Smooth muscle cell (in vitro differentiated cells): Measurements from ENCODE around the gene ARMC2. TPM values are rescaled to one million over a fixed set of nuclear protein-coding genes. Genes with fewer than 3 reads are reported as not detected.
A peak's percentile ranks its signal among the peaks of the same experiment; 100 is the strongest.

ENCODE experiments used
- DNase-seq: peaks from one replicate; lab custom pipeline; 2025; ENCODE audit not compliant: unreplicated experiment; lab: John Stamatoyannopoulos, UW
- H2AFZ ChIP-seq: fragments of 200-600 bp; sonication (generic); 2 replicates; pipeline ENCODE4 v1.6.0; 2016; ENCODE audit warnings: antibody characterized with exemption, low read depth, mild to moderate bottlenecking
- H3F3A ChIP-seq: fragments of 200-600 bp; sonication (generic); 2 replicates; pipeline ENCODE4 v1.6.0; 2017; ENCODE audit warnings: antibody characterized with exemption, low read depth
- H3K27ac ChIP-seq: fragments of 200-600 bp; sonication (generic); 2 replicates; pipeline ENCODE4 v1.5.1; 2016; ENCODE audit warnings: low read depth, mild to moderate bottlenecking
- H3K27me3 ChIP-seq: fragments of 200-600 bp; sonication (generic); 2 replicates; pipeline ENCODE4 v1.6.1; 2016; ENCODE audit warnings: low read depth, mild to moderate bottlenecking
- H3K36me3 ChIP-seq: fragments of 200-600 bp; sonication (generic); 2 replicates; pipeline ENCODE4 v1.5.1; 2016; ENCODE audit warnings: low read depth
- H3K4me1 ChIP-seq: fragments of 200-600 bp; sonication (generic); 2 replicates; pipeline ENCODE4 v1.5.1; 2016; ENCODE audit warnings: low read depth
- H3K4me2 ChIP-seq: fragments of 200-600 bp; sonication (generic); 2 replicates; pipeline ENCODE4 v1.6.0; 2016; ENCODE audit warnings: mild to moderate bottlenecking
- H3K4me3 ChIP-seq: fragments of 200-600 bp; sonication (generic); 2 replicates; pipeline ENCODE4 v1.5.1; 2016; ENCODE audit warnings: mild to moderate bottlenecking
- H3K79me2 ChIP-seq: fragments of 200-600 bp; sonication (generic); 2 replicates; pipeline ENCODE4 v1.6.0; 2016; ENCODE audit warnings: low read depth, mild to moderate bottlenecking
- H3K9ac ChIP-seq: fragments of 200-600 bp; sonication (generic); 2 replicates; pipeline ENCODE4 v1.6.0; 2016; ENCODE audit warnings: low read depth
- H3K9me3 ChIP-seq: fragments of 200-600 bp; sonication (generic); replicated peaks from 2 replicates; pipeline ENCODE4 v1.5.1; 2016; ENCODE audit warnings: low read depth
- H4K20me1 ChIP-seq: fragments of 200-600 bp; sonication (generic); 2 replicates; pipeline ENCODE4 v1.6.0; 2016; ENCODE audit warnings: low read depth
- CTCF ChIP-seq: fragments of 200-600 bp; sonication (generic); IDR thresholded peaks from 2 replicates; pipeline ENCODE4 v1.5.1; 2017; ENCODE audit warnings: borderline replicate concordance, mild to moderate bottlenecking, antibody characterized with exemption; ENCODE audit not compliant: insufficient read depth, poor library complexity, severe bottlenecking
- WGBS: methylation state at CpG from one replicate; pipeline ENCODE4 v1.1.7; 2016; ENCODE audit warnings: low lambda C conversion rate; 5-methylcytosine and 5-hydroxymethylcytosine counted together
- polyA plus RNA-seq: library from polyadenylated mRNA; unstranded; fragments of >200 nt; fragmentation: Nextera tagmentation; extraction: Ambion mirVana; gene quantifications from 2 replicates; pipeline ENCODE4 v1.2.1, GENCODE V29; 2016
- total RNA-seq: library from RNA; depleted of rRNA; stranded (reverse); fragments of >200 nt; gene quantifications from 2 replicates; pipeline ENCODE4 v1.2.3, GENCODE V29; 2014

Gene ARMC2
- total and polyA plus RNA-seq, 2 experiments from 2014 or later, result 2.0 to 2.6 TPM

GRCh38 chr6:108872575-108872974 is 24.4 kb downstream of the ARMC2 start:
- no peak for TF ChIP-seq CTCF
- Histone ChIP-seq H3K9ac (no peak overlapping the region), H3K36me3 (no peaks in the 10 kb centered on the region), H3K4me1 (peaks cover 14% of the 10 kb centered on the region), H3K27ac (no peak overlapping the region), H4K20me1 (no peaks in the 10 kb centered on the region), H3K79me2 (no peaks in the 10 kb centered on the region), H2AFZ (no peak overlapping the region), H3K9me3 (no peaks in the 10 kb centered on the region), H3F3A (no peaks in the 10 kb centered on the region), H3K4me3 (no peak overlapping the region), H3K27me3 (no peaks in the 10 kb centered on the region), H3K4me2 (no peak overlapping the region)
- no peak for DNase-seq
- 92% methylated on average over 3 of the region's 3 CpGs for WGBS

GRCh38 chr6:108873251-108873650 is 25.0 kb downstream of the ARMC2 start:
- Histone ChIP-seq H3K4me3 (no peak overlapping the region), H3K9me3 (no peaks in the 10 kb centered on the region), H3K27me3 (no peaks in the 10 kb centered on the region), H3F3A (no peaks in the 10 kb centered on the region), H3K36me3 (no peaks in the 10 kb centered on the region), H2AFZ (no peak overlapping the region), H3K4me2 (no peak overlapping the region), H3K27ac (no peak overlapping the region), H4K20me1 (no peaks in the 10 kb centered on the region), H3K9ac (no peak overlapping the region), H3K79me2 (no peaks in the 10 kb centered on the region), H3K4me1 (peaks cover 16% of the 10 kb centered on the region)
- DNase-seq, result no peak
- 90% methylated on average over 7 of the region's 7 CpGs for WGBS
- no peak for TF ChIP-seq CTCF

- Histone ChIP-seq H3K36me3 (no peaks in the 10 kb centered on the region), H3K79me2 (no peaks in the 10 kb centered on the region), H3K9me3 (no peaks in the 10 kb centered on the region), H3F3A (no peaks in the 10 kb centered on the region), H3K4me2 (no peak overlapping the region), H3K9ac (no peak overlapping the region), H3K4me1 (peaks cover 16% of the 10 kb centered on the region), H3K27ac (no peak overlapping the region), H3K27me3 (no peaks in the 10 kb centered on the region), H2AFZ (no peak overlapping the region), H3K4me3 (no peak overlapping the region), H4K20me1 (no peaks in the 10 kb centered on the region)
- no peak for TF ChIP-seq CTCF
- no peak for DNase-seq
- WGBS, result 88% methylated on average over 6 of the region's 6 CpGs
These were observed 25.7 kb downstream of the ARMC2 start for GRCh38 chr6:108873971-108874370.

GRCh38 chr6:108874470-108875160 is 26.4 kb downstream of the ARMC2 start:
- Histone ChIP-seq H4K20me1 (no peaks in the 10 kb centered on the region), H3K36me3 (no peaks in the 10 kb centered on the region), H3K4me1 (peaks cover 16% of the 10 kb centered on the region), H3K27ac (peak overlapping the region; percentile 79), H3K79me2 (no peaks in the 10 kb centered on the region), H3F3A (no peaks in the 10 kb centered on the region), H3K27me3 (no peaks in the 10 kb centered on the region), H3K4me3 (no peak overlapping the region), H3K4me2 (peak overlapping the region; percentile 69), H3K9ac (no peak overlapping the region), H2AFZ (peak overlapping the region; percentile 4), H3K9me3 (no peaks in the 10 kb centered on the region)
- TF ChIP-seq CTCF, result no peak
- no peak for DNase-seq
- 73% methylated on average over 5 of the region's 5 CpGs for WGBS
